Loucy (cell line): ENCODE data around the gene TAF4.

Experiments used
- H2AFZ ChIP-seq: fragments of 200-600 bp; sonication (generic); 2 replicates; pipeline ENCODE4 v1.6.0; 2016; ENCODE audit warnings: antibody characterized with exemption, mild to moderate bottlenecking, low read length, moderate library complexity
- H3F3A ChIP-seq: fragments of 200-600 bp; 2 replicates; pipeline ENCODE4 v1.6.0; 2016; ENCODE audit warnings: antibody characterized with exemption, low read depth, mild to moderate bottlenecking
- H3K27me3 ChIP-seq: fragments of 200-600 bp; sonication (generic); 2 replicates; pipeline ENCODE4 v1.6.1; 2014; ENCODE audit warnings: low read length, mild to moderate bottlenecking; ENCODE audit not compliant: insufficient read depth, poor library complexity, severe bottlenecking
- H3K36me3 ChIP-seq: fragments of 200-600 bp; sonication (generic); 2 replicates; pipeline ENCODE4 v1.6.1; 2016; ENCODE audit warnings: low read length; ENCODE audit not compliant: insufficient read depth
- H3K4me1 ChIP-seq: fragments of 200-600 bp; sonication (generic); 2 replicates; pipeline ENCODE4 v1.5.1; 2014; ENCODE audit warnings: low read length, mild to moderate bottlenecking; ENCODE audit not compliant: insufficient read depth, poor library complexity, severe bottlenecking
- H3K4me2 ChIP-seq: fragments of 200-600 bp; sonication (generic); 2 replicates; pipeline ENCODE4 v1.6.0; 2014; ENCODE audit warnings: antibody characterized with exemption, low read length, low read depth, mild to moderate bottlenecking; ENCODE audit not compliant: poor library complexity, severe bottlenecking
- H3K4me3 ChIP-seq: fragments of 200-600 bp; sonication (generic); 2 replicates; pipeline ENCODE4 v1.5.1; 2014; ENCODE audit warnings: low read length, mild to moderate bottlenecking, mixed read lengths; ENCODE audit not compliant: poor library complexity, severe bottlenecking
- H3K79me2 ChIP-seq: fragments of 200-600 bp; sonication (generic); 2 replicates; pipeline ENCODE4 v1.6.1; 2014; ENCODE audit warnings: low read length; ENCODE audit not compliant: insufficient read depth
- H3K9ac ChIP-seq: fragments of 200-600 bp; sonication (generic); 2 replicates; pipeline ENCODE4 v1.6.0; 2014; ENCODE audit warnings: mild to moderate bottlenecking, low read depth, low read length, moderate library complexity; ENCODE audit not compliant: poor library complexity, severe bottlenecking
- H3K9me2 ChIP-seq: fragments of 200-600 bp; sonication (generic); replicated peaks from 2 replicates; pipeline ENCODE4 v1.6.1; 2016; ENCODE audit warnings: low read depth, low read length, mixed read lengths
- H3K9me3 ChIP-seq: fragments of 200-600 bp; sonication (generic); 2 replicates; pipeline ENCODE4 v1.6.1; 2014; ENCODE audit warnings: mild to moderate bottlenecking, antibody characterized with exemption, low read length, low read depth; ENCODE audit not compliant: insufficient read depth
- H4K20me1 ChIP-seq: fragments of 200-600 bp; sonication (generic); 2 replicates; pipeline ENCODE4 v1.6.0; 2014; ENCODE audit warnings: antibody characterized with exemption, low read length, mild to moderate bottlenecking; ENCODE audit not compliant: insufficient read depth, poor library complexity, severe bottlenecking
- CTCF ChIP-seq: fragments of 200-600 bp; sonication (generic); conservative IDR thresholded peaks from 2 replicates; pipeline ENCODE4 v1.5.1; 2014; ENCODE audit warnings: mild to moderate bottlenecking, antibody characterized with exemption, low read length
- EZH2phosphoT487 ChIP-seq: fragments of 200-600 bp; IDR thresholded peaks from 2 replicates; pipeline ENCODE4 v1.6.1; 2018; ENCODE audit warnings: antibody characterized with exemption, mild to moderate bottlenecking, moderate library complexity, borderline replicate concordance

Gene TAF4

GRCh38 chr20:62015540-62016288 lies 50.0 kb downstream of the TAF4 start:
- Histone ChIP-seq H3K9me3 (no peaks in the 10 kb centered on the region), H3K9me2 (no peaks in the 10 kb centered on the region), H4K20me1 (peaks cover 7% of the 10 kb centered on the region), H3K4me2 (no peak overlapping the region), H2AFZ (no peak overlapping the region), H3K4me3 (no peak overlapping the region), H3K27me3 (no peaks in the 10 kb centered on the region), H3K4me1 (no peaks in the 10 kb centered on the region), H3K79me2 (peaks cover 58% of the 10 kb centered on the region), H3K36me3 (peaks cover 24% of the 10 kb centered on the region; the same call in 1 of the 2 replicates), H3F3A (no peaks in the 10 kb centered on the region), H3K9ac (no peak overlapping the region)
- TF ChIP-seq EZH2phosphoT487 = no peak
- TF ChIP-seq CTCF = no peak

- H3K4me2 ChIP-seq = no peak overlapping the region
- no peak overlapping the region for H3K4me3 ChIP-seq
- H3K9me3 ChIP-seq = no peaks in the 10 kb centered on the region
- H3K27me3 ChIP-seq = no peaks in the 10 kb centered on the region
- no peak overlapping the region for H2AFZ ChIP-seq
- no peaks in the 10 kb centered on the region for H3F3A ChIP-seq
- peaks cover 14% of the 10 kb centered on the region for H4K20me1 ChIP-seq
- no peak overlapping the region for H3K9ac ChIP-seq
- H3K79me2 ChIP-seq = peaks cover 55% of the 10 kb centered on the region; the same call in 1 of the 2 replicates
- TF ChIP-seq EZH2phosphoT487 (no peak), CTCF (no peak)
- peaks cover 31% of the 10 kb centered on the region; the same call in 1 of the 2 replicates for H3K36me3 ChIP-seq
- no peaks in the 10 kb centered on the region for H3K9me2 ChIP-seq
- H3K4me1 ChIP-seq = no peaks in the 10 kb centered on the region
These were observed 50.7 kb downstream of the TAF4 start for GRCh38 chr20:62014889-62015537.

GRCh38 chr20:62014488-62014775 lies 51.2 kb downstream of the TAF4 start:
- H3K4me3 ChIP-seq = no peak overlapping the region
- no peak overlapping the region for H2AFZ ChIP-seq
- no peak overlapping the region for H3K4me2 ChIP-seq
- H3K9ac ChIP-seq = no peak overlapping the region
- no peaks in the 10 kb centered on the region for H3K4me1 ChIP-seq
- H3K9me3 ChIP-seq = no peaks in the 10 kb centered on the region
- H3K36me3 ChIP-seq = peaks cover 36% of the 10 kb centered on the region; the same call in 1 of the 2 replicates
- peaks cover 12% of the 10 kb centered on the region for H4K20me1 ChIP-seq
- TF ChIP-seq CTCF (no peak), EZH2phosphoT487 (no peak)
- peaks cover 49% of the 10 kb centered on the region; the same call in 1 of the 2 replicates for H3K79me2 ChIP-seq
- H3K9me2 ChIP-seq = no peaks in the 10 kb centered on the region
- no peaks in the 10 kb centered on the region for H3K27me3 ChIP-seq
- H3F3A ChIP-seq = no peaks in the 10 kb centered on the region
